ENCODE measurements around the gene NAE1.

Gene NAE1

DNA sequence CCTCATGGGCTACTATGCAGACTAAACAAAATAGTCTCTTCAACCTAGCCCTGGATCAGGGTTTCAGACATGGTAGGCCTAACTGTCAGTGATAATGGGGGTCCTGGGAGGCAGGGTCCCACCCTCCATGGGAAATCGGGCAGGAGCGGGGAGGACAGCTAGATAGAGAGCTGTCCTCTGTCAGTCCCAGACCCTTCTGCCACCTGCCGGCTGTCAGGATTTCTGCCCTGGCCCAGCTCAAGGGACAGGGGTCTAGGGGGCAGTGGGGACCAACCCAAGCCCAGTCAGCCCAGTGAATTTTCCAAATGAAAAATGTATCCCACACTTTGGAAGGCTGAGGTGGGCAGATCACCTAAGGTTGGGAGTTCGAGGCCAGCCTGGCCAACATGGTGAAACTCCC, 18.8 kb upstream of the NAE1 start:
- TF ChIP-seq, protein P1, sequence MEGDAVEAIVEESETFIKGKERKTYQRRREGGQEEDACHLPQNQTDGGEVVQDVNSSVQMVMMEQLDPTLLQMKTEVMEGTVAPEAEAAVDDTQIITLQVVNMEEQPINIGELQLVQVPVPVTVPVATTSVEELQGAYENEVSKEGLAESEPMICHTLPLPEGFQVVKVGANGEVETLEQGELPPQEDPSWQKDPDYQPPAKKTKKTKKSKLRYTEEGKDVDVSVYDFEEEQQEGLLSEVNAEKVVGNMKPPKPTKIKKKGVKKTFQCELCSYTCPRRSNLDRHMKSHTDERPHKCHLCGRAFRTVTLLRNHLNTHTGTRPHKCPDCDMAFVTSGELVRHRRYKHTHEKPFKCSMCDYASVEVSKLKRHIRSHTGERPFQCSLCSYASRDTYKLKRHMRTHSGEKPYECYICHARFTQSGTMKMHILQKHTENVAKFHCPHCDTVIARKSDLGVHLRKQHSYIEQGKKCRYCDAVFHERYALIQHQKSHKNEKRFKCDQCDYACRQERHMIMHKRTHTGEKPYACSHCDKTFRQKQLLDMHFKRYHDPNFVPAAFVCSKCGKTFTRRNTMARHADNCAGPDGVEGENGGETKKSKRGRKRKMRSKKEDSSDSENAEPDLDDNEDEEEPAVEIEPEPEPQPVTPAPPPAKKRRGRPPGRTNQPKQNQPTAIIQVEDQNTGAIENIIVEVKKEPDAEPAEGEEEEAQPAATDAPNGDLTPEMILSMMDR (IDR thresholded peaks at IDR 0.05; ENCODE audit: low read depth, low read length): no peak
- no peak overlapping the region for H3K4me3 ChIP-seq (ENCODE audit: low read depth, low read length)

DNA sequence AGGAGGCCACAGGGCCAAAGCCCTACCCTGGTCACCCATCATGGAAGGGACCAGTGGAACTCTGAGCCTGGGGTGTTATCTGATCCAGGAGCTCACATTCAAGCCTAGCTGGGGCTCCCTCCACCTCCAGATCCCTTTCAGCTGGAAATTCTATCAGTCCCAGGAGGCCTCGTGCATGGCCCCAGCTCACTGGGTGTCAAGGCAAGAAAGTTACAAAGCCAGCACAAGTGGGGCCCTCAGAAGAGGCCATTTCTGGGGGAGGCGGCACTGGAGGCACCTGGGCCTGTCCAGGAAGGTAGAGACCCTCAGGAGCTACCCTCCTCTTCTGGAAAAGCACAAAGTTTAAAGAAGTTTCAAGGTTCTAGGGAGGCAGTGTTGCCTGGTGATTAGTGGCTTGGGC, 18.2 kb upstream of the NAE1 start:
- TF ChIP-seq, protein P1 (IDR thresholded peaks at IDR 0.05; ENCODE audit: low read depth, low read length): no peak
- no peak overlapping the region for H3K4me3 ChIP-seq (ENCODE audit: low read depth, low read length)

DNA sequence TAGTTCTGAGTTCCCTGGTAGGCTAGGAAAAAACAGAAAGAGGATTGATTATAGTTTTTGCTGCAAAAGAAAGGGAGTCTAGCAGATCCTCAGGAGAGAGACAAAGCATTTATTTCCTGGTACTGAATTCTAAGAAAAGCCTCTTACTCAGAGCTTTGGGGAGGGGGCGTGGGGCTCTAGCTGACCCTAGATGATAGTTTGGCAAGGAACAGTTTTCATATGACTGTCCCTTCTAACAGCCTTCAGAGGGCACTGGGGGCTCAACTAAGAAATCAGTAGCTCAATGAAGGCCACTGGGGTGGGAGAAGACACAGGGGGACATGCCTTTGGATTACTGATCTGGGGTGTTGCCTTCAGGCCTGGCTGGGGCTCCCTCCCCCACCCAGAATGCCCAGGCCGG, 17.4 kb upstream of the NAE1 start:
- TF ChIP-seq, protein P1 (IDR thresholded peaks at IDR 0.05; ENCODE audit: low read depth, low read length): no peak
- no peak overlapping the region for H3K4me3 ChIP-seq (ENCODE audit: low read depth, low read length)

DNA sequence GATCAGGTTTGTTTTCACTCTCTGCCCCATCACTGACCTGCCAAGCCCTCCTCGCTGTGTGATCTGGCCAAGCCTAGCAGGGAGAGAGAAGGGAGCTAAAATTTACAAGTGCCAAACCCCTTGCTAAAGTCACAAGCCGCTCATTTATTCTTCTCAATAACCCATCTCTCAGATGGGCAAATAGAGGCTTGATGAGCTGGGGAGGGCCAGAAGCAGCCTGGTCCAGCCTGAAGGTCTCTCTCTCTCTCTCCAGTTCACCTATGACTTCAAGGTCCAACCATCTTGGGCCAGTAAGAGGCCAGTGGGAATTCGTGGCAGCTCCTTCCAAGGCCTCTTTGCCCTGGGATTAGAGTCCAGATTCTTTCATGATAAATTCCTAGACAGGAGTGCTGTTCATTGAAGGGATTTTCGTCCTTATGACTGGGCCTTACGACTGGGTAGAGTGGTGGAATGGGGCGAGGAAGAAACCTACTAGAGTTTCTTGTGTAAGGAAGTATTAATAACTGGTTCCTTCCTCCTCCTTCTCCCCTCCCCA, 16.8 kb upstream of the NAE1 start:
- no peak overlapping the region for H3K4me3 ChIP-seq (ENCODE audit: low read depth, low read length)
- TF ChIP-seq, protein P1 (IDR thresholded peaks at IDR 0.05; ENCODE audit: low read depth, low read length): no peak

DNA sequence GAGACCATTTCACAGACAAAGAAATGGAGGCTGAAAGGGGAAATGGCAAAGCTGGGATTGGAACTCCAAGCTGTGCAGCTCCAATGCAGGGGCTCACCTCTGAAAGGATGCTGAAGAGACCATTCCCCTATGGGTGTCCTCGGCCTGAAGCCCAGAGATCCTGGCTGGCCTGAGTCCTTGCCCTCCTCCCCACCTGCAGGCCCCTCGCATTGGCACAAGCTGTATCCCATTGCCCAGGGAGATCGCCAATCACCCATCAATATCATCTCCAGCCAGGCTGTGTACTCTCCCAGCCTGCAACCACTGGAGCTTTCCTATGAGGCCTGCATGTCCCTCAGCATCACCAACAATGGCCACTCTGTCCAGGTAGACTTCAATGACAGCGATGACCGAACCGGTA, 16.1 kb upstream of the NAE1 start:
- TF ChIP-seq, protein P1 (IDR thresholded peaks at IDR 0.05; ENCODE audit: low read depth, low read length): no peak
- H3K4me3 ChIP-seq (ENCODE audit: low read depth, low read length): no peak overlapping the region

DNA sequence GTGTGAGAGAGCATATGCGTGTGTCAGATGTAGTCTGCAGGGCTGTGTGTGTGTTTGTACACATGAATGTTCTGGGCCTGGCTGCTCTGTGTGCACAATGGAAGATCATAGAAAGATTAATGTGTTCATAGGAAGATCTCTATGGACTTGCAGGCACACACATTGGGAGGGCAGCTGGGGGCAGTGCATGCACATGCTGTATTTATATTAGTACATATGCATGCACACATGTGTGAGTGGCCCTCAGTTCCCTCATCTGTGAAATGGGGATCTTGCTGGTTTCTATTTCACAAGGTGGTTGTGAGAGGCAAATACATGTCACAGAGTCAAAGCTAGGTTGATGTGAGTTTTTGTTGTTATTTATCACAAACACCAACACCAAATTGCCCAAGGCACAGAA, 15.5 kb upstream of the NAE1 start:
- TF ChIP-seq, protein P1 (IDR thresholded peaks at IDR 0.05; ENCODE audit: low read depth, low read length): no peak

DNA sequence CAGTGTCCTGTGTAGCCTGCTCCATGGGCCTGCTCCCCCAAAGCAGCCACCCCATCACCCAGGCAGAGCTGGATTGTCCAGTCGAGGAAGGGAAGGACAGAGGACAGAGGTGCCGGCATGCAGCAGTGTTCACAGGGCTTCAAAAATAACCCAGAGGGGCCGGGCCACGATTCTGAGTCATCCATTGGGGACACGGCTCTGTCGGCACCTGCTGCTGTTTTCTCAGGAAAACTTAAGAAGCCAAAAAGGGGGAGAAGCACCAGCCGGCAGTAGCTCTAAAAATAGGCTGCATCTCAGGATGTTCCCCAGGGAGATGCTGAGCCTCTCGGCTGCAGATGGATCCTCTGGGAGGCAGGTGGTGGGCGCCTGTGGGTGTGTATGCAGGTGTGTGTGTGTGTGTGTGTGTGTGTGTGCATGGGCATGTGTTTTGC, 15.0 kb upstream of the NAE1 start:
- H3K4me3 ChIP-seq (ENCODE audit: low read depth, low read length): no peak overlapping the region
- TF ChIP-seq, protein P1 (IDR thresholded peaks at IDR 0.05; ENCODE audit: low read depth, low read length): no peak

More for the DNA sequence above, 15.5 kb upstream of the NAE1 start:
- H3K4me3 ChIP-seq (ENCODE audit: low read depth, low read length): no peak overlapping the region

Measured in WI38 (cell line).